ENCODE measurements around the gene CHAT. TPM values are rescaled to one million over a fixed set of nuclear protein-coding genes. Genes with fewer than 3 reads are reported as not detected.

The CHAT gene
- total RNA-seq, 3 donors from 2014 or later (not counting 1 experiment from before 2014, with no cell fraction given): not detected

DNA sequence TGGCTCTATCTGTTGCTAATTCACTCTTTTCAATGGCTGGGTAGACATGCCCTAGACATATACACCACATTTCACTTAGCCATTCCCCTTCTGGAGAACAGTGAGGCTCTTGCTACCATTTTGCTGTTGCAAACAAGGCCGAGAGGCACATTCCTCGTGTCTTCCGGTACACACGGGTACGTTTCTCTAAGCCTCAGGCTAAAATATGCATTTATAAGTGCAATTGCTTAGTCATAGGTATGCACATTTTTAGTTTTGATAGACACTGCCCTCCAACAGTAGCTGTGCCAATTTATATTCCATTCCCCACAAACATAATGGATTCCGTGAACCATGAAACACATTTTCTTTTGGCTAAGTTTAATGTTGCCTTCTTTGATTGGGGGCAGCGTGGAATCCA is 13.2 kb downstream of the CHAT start:
- no peaks in the 10 kb centered on the region for H3K4me1 Mint-ChIP-seq
- TF ChIP-seq, protein P1, sequence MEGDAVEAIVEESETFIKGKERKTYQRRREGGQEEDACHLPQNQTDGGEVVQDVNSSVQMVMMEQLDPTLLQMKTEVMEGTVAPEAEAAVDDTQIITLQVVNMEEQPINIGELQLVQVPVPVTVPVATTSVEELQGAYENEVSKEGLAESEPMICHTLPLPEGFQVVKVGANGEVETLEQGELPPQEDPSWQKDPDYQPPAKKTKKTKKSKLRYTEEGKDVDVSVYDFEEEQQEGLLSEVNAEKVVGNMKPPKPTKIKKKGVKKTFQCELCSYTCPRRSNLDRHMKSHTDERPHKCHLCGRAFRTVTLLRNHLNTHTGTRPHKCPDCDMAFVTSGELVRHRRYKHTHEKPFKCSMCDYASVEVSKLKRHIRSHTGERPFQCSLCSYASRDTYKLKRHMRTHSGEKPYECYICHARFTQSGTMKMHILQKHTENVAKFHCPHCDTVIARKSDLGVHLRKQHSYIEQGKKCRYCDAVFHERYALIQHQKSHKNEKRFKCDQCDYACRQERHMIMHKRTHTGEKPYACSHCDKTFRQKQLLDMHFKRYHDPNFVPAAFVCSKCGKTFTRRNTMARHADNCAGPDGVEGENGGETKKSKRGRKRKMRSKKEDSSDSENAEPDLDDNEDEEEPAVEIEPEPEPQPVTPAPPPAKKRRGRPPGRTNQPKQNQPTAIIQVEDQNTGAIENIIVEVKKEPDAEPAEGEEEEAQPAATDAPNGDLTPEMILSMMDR (IDR thresholded peaks at IDR 0.05): no peak
- WGBS (ENCODE audit: insufficient coverage): 82% methylated on average over 7 of the region's 7 CpGs
- no peak for ATAC-seq
- H3K9me3 Mint-ChIP-seq: no peaks in the 10 kb centered on the region
- no peaks in the 10 kb centered on the region for H3K4me1 ChIP-seq (ENCODE audit: control insufficient read depth, insufficient read depth, low read length)
- H3K27me3 ChIP-seq (ENCODE audit: control insufficient read depth, insufficient read depth, low read length): no peaks in the 10 kb centered on the region
- no peak for DNase-seq
- no peaks in the 10 kb centered on the region for H3K36me3 Mint-ChIP-seq
- no peak overlapping the region for H3K27ac ChIP-seq (ENCODE audit: low read length)
- no peak overlapping the region for H3K4me3 ChIP-seq (ENCODE audit: low read length)
- H3K36me3 ChIP-seq (ENCODE audit: control insufficient read depth, insufficient read depth, low read length): no peaks in the 10 kb centered on the region
- no peak overlapping the region for H3K27ac Mint-ChIP-seq
- H3K9me3 ChIP-seq (ENCODE audit: control insufficient read depth, insufficient read depth, low read length): no peaks in the 10 kb centered on the region
- H3K27me3 Mint-ChIP-seq (ENCODE audit: low read depth in 2 of 2): peaks cover 0 to 6% of the 10 kb centered on the region in 2 donors
- no peak overlapping the region for H3K4me3 Mint-ChIP-seq
- intact Hi-C loops (cut with micrococcal nuclease): no loop called here

DNA sequence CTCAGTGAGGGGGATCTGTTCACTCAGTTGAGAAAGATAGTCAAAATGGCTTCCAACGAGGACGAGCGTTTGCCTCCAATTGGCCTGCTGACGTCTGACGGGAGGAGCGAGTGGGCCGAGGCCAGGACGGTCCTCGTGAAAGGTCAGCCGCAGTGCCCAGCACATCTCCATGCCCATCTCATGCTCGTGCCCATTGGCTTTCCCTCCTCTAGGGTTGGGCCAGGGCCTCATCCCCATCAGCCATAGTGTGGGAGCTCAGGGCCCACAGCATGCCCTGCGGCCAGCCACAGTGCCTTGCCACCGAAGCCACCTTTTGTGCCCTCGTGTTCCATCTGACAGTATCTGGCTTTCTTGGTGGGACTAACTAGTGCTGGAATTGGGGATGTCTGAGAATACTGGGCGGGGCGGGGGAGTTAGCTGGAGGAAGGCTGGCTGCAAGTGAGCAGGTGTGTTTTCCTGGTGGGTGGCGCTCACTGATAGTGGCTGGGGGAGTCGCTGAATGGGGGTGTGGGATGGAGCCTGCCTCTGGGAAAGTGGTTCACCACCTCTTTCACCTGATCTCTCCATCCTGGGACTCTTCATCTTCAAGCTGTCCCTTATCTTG is 13.9 kb downstream of the CHAT start:
- no peak overlapping the region for H3K4me3 Mint-ChIP-seq
- H3K36me3 Mint-ChIP-seq: no peaks in the 10 kb centered on the region
- intact Hi-C loops (cut with micrococcal nuclease): no loop called here
- DNase-seq: no peak
- H3K27ac Mint-ChIP-seq: no peak overlapping the region
- Histone ChIP-seq H3K27me3 (ENCODE audit: control insufficient read depth, insufficient read depth, low read length) (no peaks in the 10 kb centered on the region), H3K4me1 (ENCODE audit: control insufficient read depth, insufficient read depth, low read length) (no peaks in the 10 kb centered on the region), H3K36me3 (ENCODE audit: control insufficient read depth, insufficient read depth, low read length) (no peaks in the 10 kb centered on the region), H3K4me3 (ENCODE audit: low read length) (no peak overlapping the region), H3K9me3 (ENCODE audit: control insufficient read depth, insufficient read depth, low read length) (no peaks in the 10 kb centered on the region), H3K27ac (ENCODE audit: low read length) (no peak overlapping the region)
- no peaks in the 10 kb centered on the region for H3K9me3 Mint-ChIP-seq
- 88% methylated on average over 17 of the region's 18 CpGs for WGBS (ENCODE audit: insufficient coverage)
- no peaks in the 10 kb centered on the region for H3K4me1 Mint-ChIP-seq
- TF ChIP-seq, protein P1 (IDR thresholded peaks at IDR 0.05): no peak
- H3K27me3 Mint-ChIP-seq (ENCODE audit: low read depth in 2 of 2): peaks cover 0 to 8% of the 10 kb centered on the region in 2 donors
- no peak for ATAC-seq

DNA sequence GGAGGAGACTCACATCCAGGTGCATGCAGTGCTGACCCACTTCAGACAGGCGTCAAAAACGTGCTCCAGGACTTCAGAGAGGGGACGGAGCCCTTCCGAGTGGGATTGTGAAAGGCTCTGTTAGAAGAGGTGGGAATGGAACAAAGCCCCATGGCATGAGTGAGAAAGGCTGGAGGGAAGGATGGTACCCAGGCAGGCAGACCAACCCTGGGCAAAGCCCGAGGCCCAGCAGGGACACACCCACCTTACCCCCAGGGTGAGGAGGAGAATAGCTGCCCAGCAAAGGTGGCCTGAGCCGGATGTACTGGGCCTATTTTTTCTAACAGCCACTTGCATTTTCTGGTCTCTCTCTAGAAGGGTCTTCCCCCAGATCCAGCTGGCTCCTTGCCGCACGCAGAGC is 14.8 kb downstream of the CHAT start:
- Histone ChIP-seq H3K4me3 (ENCODE audit: low read length) (no peak overlapping the region), H3K4me1 (ENCODE audit: control insufficient read depth, insufficient read depth, low read length) (no peaks in the 10 kb centered on the region), H3K27ac (ENCODE audit: low read length) (no peak overlapping the region), H3K9me3 (ENCODE audit: control insufficient read depth, insufficient read depth, low read length) (no peaks in the 10 kb centered on the region), H3K36me3 (ENCODE audit: control insufficient read depth, insufficient read depth, low read length) (no peaks in the 10 kb centered on the region), H3K27me3 (ENCODE audit: control insufficient read depth, insufficient read depth, low read length) (no peaks in the 10 kb centered on the region)
- Mint-ChIP-seq H3K27ac (no peak overlapping the region), H3K4me1 (no peaks in the 10 kb centered on the region), H3K9me3 (no peaks in the 10 kb centered on the region), H3K4me3 (no peak overlapping the region), H3K27me3 (ENCODE audit: low read depth in 2 of 2) (peaks cover 0 to 8% of the 10 kb centered on the region in 2 donors), H3K36me3 (no peaks in the 10 kb centered on the region)
- WGBS (ENCODE audit: insufficient coverage): 88% methylated on average over 8 of the region's 8 CpGs
- intact Hi-C loops (cut with micrococcal nuclease): no loop called here
- TF ChIP-seq, protein P1 (IDR thresholded peaks at IDR 0.05): no peak
- ATAC-seq (no peak), DNase-seq (no peak)

DNA sequence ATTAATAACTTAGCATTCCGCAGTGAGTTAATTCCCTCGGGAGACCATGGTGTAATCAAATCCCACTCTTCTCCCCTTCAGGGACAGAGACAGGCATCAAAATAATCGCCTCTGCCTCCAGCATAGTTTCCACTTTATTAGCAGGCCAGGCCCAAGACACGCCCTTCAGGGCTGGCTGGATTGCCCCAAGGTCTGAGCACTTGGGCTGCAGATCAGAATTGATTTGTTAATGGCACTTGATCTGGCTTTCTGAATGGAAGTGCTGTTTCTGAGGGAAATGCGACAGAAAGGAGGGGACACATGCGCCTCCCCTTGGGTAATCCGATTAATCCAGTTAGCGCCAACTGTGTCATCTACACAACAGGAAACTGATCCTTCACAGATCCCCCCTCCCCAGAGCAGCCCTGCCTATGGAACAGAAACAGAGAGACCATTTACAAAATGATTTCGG is 15.6 kb downstream of the CHAT start:
- ATAC-seq (no peak), DNase-seq (no peak)
- Histone ChIP-seq H3K27ac (ENCODE audit: low read length) (no peak overlapping the region), H3K36me3 (ENCODE audit: control insufficient read depth, insufficient read depth, low read length) (no peaks in the 10 kb centered on the region), H3K4me1 (ENCODE audit: control insufficient read depth, insufficient read depth, low read length) (no peaks in the 10 kb centered on the region), H3K9me3 (ENCODE audit: control insufficient read depth, insufficient read depth, low read length) (no peaks in the 10 kb centered on the region), H3K4me3 (ENCODE audit: low read length) (no peak overlapping the region), H3K27me3 (ENCODE audit: control insufficient read depth, insufficient read depth, low read length) (no peaks in the 10 kb centered on the region)
- intact Hi-C loops (cut with micrococcal nuclease): no loop called here
- H3K4me3 Mint-ChIP-seq: no peak overlapping the region
- no peaks in the 10 kb centered on the region for H3K9me3 Mint-ChIP-seq
- no peak overlapping the region for H3K27ac Mint-ChIP-seq
- peaks cover 3 to 8% of the 10 kb centered on the region in 2 donors for H3K27me3 Mint-ChIP-seq (ENCODE audit: low read depth in 2 of 2)
- TF ChIP-seq, protein P1 (IDR thresholded peaks at IDR 0.05): no peak
- no peaks in the 10 kb centered on the region for H3K4me1 Mint-ChIP-seq
- 81% methylated on average over 9 of the region's 9 CpGs for WGBS (ENCODE audit: insufficient coverage)
- no peaks in the 10 kb centered on the region for H3K36me3 Mint-ChIP-seq
